HEK293 (cell line): ENCODE measurements around the gene GRM3.

Experiments
- CTCF ChIA-PET: fragments of 350-600 bp; formaldehyde crosslinking; extraction: SDS; loops from one replicate; lab custom pipeline; 2021; ENCODE audit warnings: antibody characterized with exemption; lab: Yijun Ruan, JAX
- POLR2A ChIA-PET: fragments of 300-600 bp; formaldehyde crosslinking; extraction: SDS; loops from one replicate; lab custom pipeline; 2020; ENCODE audit warnings: antibody characterized with exemption, inconsistent platforms; lab: Yijun Ruan, JAX
- H3K27ac ChIP-seq: fragments of 200-500 bp; sonication (Bioruptor generic); 2 replicates; pipeline ENCODE4 v1.5.1; 2014; ENCODE audit warnings: low read depth, low read length, control low read depth, inconsistent platforms; ENCODE audit errors: extremely low read depth
- H3K36me3 ChIP-seq, 2 experiments: fragments of 200-500 bp in 1 of 2; sonication (Bioruptor generic) in 1 of 2; 1 replicate in 1 of 2; 2 replicates in 1 of 2; pipeline ENCODE4 v1.5.1; 2014 to 2017; ENCODE audit warnings: inconsistent platforms in 2 of 2, low read length in 2 of 2; ENCODE audit not compliant: control insufficient read depth in 2 of 2, insufficient read depth in 1 of 2
- H3K4me1 ChIP-seq: fragments of 200-500 bp; sonication (Bioruptor generic); 2 replicates; pipeline ENCODE4 v1.5.1; 2014; ENCODE audit warnings: mild to moderate bottlenecking, low read length, inconsistent platforms; ENCODE audit not compliant: control insufficient read depth, insufficient read depth
- H3K4me3 ChIP-seq: 2 replicates; pipeline ENCODE4 v1.5.1; 2011; ENCODE audit warnings: low read depth, mild to moderate bottlenecking, control low read depth, low read length, moderate library complexity
- H3K9me3 ChIP-seq: fragments of 200-500 bp; sonication (Bioruptor generic); 2 replicates; pipeline ENCODE4 v1.5.1; 2014; ENCODE audit warnings: low read depth, low read length, inconsistent platforms; ENCODE audit not compliant: control insufficient read depth, insufficient read depth
- IKZF3 ChIP-seq: fragments of 450-650 bp; IDR thresholded peaks from 2 replicates; pipeline ENCODE4 v1.5.0; 2018; ENCODE audit warnings: missing biosample characterization, mild to moderate bottlenecking, missing genetic modification characterization, moderate library complexity
- PRDM4 ChIP-seq: fragments of 450-650 bp; formaldehyde crosslinking; IDR thresholded peaks from 2 replicates; pipeline ENCODE4 v1.5.1; 2017; ENCODE audit warnings: missing biosample characterization, missing genetic modification characterization
- TRIM28 ChIP-seq: IDR thresholded peaks from 2 replicates; pipeline ENCODE4 v1.6.1; 2011; ENCODE audit warnings: low read length, control low read depth, borderline replicate concordance
- ZBTB1 ChIP-seq: fragments of 450-650 bp; formaldehyde crosslinking; IDR thresholded peaks from 2 replicates; pipeline ENCODE4 v1.5.1; 2016; ENCODE audit warnings: missing biosample characterization, missing genetic modification characterization
- ZBTB11 ChIP-seq: fragments of 450-650 bp; formaldehyde crosslinking; conservative IDR thresholded peaks from 2 replicates; pipeline ENCODE4 v1.5.1; 2016; ENCODE audit warnings: low read depth, missing biosample characterization, missing genetic modification characterization
- ZBTB17 ChIP-seq: fragments of 450-650 bp; formaldehyde crosslinking; IDR thresholded peaks from 2 replicates; pipeline ENCODE4 v1.5.1; 2016; ENCODE audit warnings: missing biosample characterization, missing genetic modification characterization
- ZBTB21 ChIP-seq: fragments of 450-650 bp; formaldehyde crosslinking; IDR thresholded peaks from 2 replicates; pipeline ENCODE4 v1.5.1; 2017; ENCODE audit warnings: missing biosample characterization, missing genetic modification characterization
- ZBTB49 ChIP-seq: fragments of 450-650 bp; formaldehyde crosslinking; IDR thresholded peaks from 2 replicates; pipeline ENCODE4 v1.5.1; 2016; ENCODE audit warnings: missing biosample characterization, missing genetic modification characterization, low read depth
- ZFHX2 ChIP-seq: fragments of 450-650 bp; formaldehyde crosslinking; conservative IDR thresholded peaks from 2 replicates; pipeline ENCODE4 v1.5.1; 2016; ENCODE audit warnings: missing biosample characterization, missing genetic modification characterization
- ZFP37 ChIP-seq: fragments of 450-650 bp; formaldehyde crosslinking; IDR thresholded peaks from 2 replicates; pipeline ENCODE4 v1.5.1; 2016; ENCODE audit warnings: missing biosample characterization, missing genetic modification characterization
- ZFP69B ChIP-seq: fragments of 450-650 bp; formaldehyde crosslinking; IDR thresholded peaks from 2 replicates; pipeline ENCODE4 v1.5.1; 2016; ENCODE audit warnings: missing biosample characterization, missing genetic modification characterization
- ZNF10 ChIP-seq: fragments of 450-650 bp; formaldehyde crosslinking; IDR thresholded peaks from 2 replicates; pipeline ENCODE4 v1.5.1; 2017; ENCODE audit warnings: missing biosample characterization, missing genetic modification characterization
- ZNF23 ChIP-seq: fragments of 450-650 bp; formaldehyde crosslinking; IDR thresholded peaks from 2 replicates; pipeline ENCODE4 v1.5.1; 2016; ENCODE audit warnings: missing biosample characterization, missing genetic modification characterization, borderline replicate concordance
- ZNF248 ChIP-seq: fragments of 450-650 bp; formaldehyde crosslinking; IDR thresholded peaks from 2 replicates; pipeline ENCODE4 v1.5.1; 2017; ENCODE audit warnings: missing biosample characterization, missing genetic modification characterization
- ZNF266 ChIP-seq: fragments of 450-650 bp; formaldehyde crosslinking; IDR thresholded peaks from 2 replicates; pipeline ENCODE4 v1.5.1; 2016; ENCODE audit warnings: missing biosample characterization, missing genetic modification characterization, low read depth
- ZNF398 ChIP-seq: fragments of 450-650 bp; formaldehyde crosslinking; IDR thresholded peaks from 2 replicates; pipeline ENCODE4 v1.5.1; 2017; ENCODE audit warnings: missing biosample characterization, missing genetic modification characterization
- ZNF426 ChIP-seq: fragments of 450-650 bp; formaldehyde crosslinking; IDR thresholded peaks from 2 replicates; pipeline ENCODE4 v1.5.1; 2017; ENCODE audit warnings: missing biosample characterization, missing genetic modification characterization, mild to moderate bottlenecking, inconsistent platforms, moderate library complexity
- ZNF473 ChIP-seq: fragments of 450-650 bp; formaldehyde crosslinking; IDR thresholded peaks from 2 replicates; pipeline ENCODE4 v1.5.1; 2017; ENCODE audit warnings: missing biosample characterization, missing genetic modification characterization
- ZNF544 ChIP-seq: fragments of 450-650 bp; formaldehyde crosslinking; IDR thresholded peaks from 2 replicates; pipeline ENCODE4 v1.5.0; 2017; ENCODE audit warnings: missing biosample characterization, missing genetic modification characterization
- ZNF560 ChIP-seq: fragments of 450-650 bp; formaldehyde crosslinking; IDR thresholded peaks from 2 replicates; pipeline ENCODE4 v1.5.1; 2017; ENCODE audit warnings: missing biosample characterization, missing genetic modification characterization, borderline replicate concordance
- ZNF610 ChIP-seq: fragments of 450-650 bp; formaldehyde crosslinking; IDR thresholded peaks from 2 replicates; pipeline ENCODE4 v1.5.1; 2016; ENCODE audit warnings: missing biosample characterization, missing genetic modification characterization, borderline replicate concordance
- ZNF776 ChIP-seq: fragments of 450-650 bp; formaldehyde crosslinking; IDR thresholded peaks from 2 replicates; pipeline ENCODE4 v1.5.0; 2017; ENCODE audit warnings: missing biosample characterization, missing genetic modification characterization, borderline replicate concordance
- TF ChIP-seq, protein P1 (sequence below): fragments of 450-650 bp; formaldehyde crosslinking; IDR thresholded peaks from 2 replicates; pipeline ENCODE4 v1.5.1; 2016; ENCODE audit warnings: missing biosample characterization, missing genetic modification characterization

GRM3 gene

DNA sequence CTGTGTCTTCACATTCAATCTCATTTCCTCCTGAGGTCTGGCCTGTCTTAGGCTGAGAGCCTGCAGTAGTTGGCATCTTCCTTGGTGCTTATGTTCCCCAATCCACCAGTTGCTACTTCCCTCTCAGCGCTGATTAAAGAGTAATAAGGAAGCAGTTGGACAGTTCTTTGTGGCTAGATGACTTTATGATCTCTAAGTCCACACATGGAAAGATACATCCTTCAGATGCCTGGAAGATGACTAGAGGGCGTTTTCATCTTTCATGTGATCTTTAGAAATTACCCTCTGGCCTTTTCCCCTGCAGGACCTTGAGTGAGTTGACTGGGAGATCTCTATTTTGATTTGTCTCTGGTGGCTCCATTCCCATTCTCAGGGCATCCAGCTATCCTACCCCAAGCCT, 204.5 kb downstream of the GRM3 start:
- no peaks in the 10 kb centered on the region for H3K4me1 ChIP-seq
- POLR2A ChIA-PET = no interaction called here

DNA sequence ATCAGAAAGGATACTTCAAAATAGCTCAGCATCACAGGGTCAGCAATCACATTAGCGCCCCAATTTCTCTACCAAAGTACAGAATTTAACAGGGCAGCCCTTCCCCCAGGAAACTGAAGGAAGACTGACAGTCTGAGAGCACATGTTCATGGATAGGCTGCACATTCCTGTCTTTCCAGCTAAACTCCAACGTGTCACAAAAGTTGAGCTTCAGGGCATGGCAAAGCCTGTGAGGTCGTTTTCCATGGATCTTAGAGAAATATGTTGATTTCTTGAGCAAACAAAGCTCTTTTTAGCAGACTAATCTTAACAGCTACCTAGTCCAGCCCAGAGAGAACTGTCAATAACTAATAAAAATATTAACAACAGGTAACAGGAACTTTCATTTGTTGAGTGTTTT, 207.9 kb downstream of the GRM3 start:
- POLR2A ChIA-PET = no interaction called here
- CTCF ChIA-PET = no interaction called here
- TF ChIP-seq ZBTB1 (tag by site-specific recombination) (no peak), IKZF3 (tag by site-specific recombination) (no peak), ZNF776 (no peak), ZBTB11 (tag by site-specific recombination) (no peak), ZNF266 (tag by site-specific recombination) (no peak), ZBTB49 (tag by site-specific recombination) (no peak)
- TF ChIP-seq, protein P1, sequence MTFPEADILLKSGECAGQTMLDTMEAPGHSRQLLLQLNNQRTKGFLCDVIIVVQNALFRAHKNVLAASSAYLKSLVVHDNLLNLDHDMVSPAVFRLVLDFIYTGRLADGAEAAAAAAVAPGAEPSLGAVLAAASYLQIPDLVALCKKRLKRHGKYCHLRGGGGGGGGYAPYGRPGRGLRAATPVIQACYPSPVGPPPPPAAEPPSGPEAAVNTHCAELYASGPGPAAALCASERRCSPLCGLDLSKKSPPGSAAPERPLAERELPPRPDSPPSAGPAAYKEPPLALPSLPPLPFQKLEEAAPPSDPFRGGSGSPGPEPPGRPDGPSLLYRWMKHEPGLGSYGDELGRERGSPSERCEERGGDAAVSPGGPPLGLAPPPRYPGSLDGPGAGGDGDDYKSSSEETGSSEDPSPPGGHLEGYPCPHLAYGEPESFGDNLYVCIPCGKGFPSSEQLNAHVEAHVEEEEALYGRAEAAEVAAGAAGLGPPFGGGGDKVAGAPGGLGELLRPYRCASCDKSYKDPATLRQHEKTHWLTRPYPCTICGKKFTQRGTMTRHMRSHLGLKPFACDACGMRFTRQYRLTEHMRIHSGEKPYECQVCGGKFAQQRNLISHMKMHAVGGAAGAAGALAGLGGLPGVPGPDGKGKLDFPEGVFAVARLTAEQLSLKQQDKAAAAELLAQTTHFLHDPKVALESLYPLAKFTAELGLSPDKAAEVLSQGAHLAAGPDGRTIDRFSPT (tag by site-specific recombination) = no peak

More for the DNA sequence above, 204.5 kb downstream of the GRM3 start:
- CTCF ChIA-PET = no interaction called here
- H3K4me3 ChIP-seq = no peak overlapping the region
- no peaks in the 10 kb centered on the region for H3K9me3 ChIP-seq
- H3K36me3 ChIP-seq = no peaks in the 10 kb centered on the region
- H3K27ac ChIP-seq = no peak overlapping the region
- TF ChIP-seq ZNF23 (tag by site-specific recombination) (no peak), ZFP37 (tag by site-specific recombination) (no peak), ZFP69B (no peak), ZFHX2 (tag by site-specific recombination) (no peak), ZBTB21 (tag by site-specific recombination) (no peak), ZNF544 (no peak), ZNF473 (tag by site-specific recombination) (no peak), ZBTB17 (tag by site-specific recombination) (no peak), ZNF426 (tag by site-specific recombination) (no peak), ZNF560 (tag by site-specific recombination) (no peak), TRIM28 (no peak), PRDM4 (tag by site-specific recombination) (no peak), ZNF610 (tag by site-specific recombination) (no peak), ZNF248 (tag by site-specific recombination) (no peak), ZNF10 (tag by site-specific recombination) (no peak), ZNF398 (tag by site-specific recombination) (no peak)

More for the DNA sequence above, 207.9 kb downstream of the GRM3 start:
- Histone ChIP-seq H3K27ac (no peak overlapping the region), H3K9me3 (no peaks in the 10 kb centered on the region), H3K4me3 (no peak overlapping the region), H3K4me1 (no peaks in the 10 kb centered on the region), H3K36me3 (no peaks in the 10 kb centered on the region)
